RWPE2 (cell line): Measurements from ENCODE around the gene TOM1L2.

Source experiments
- ATAC-seq: fragments of 200-7000 bp; cut with Tn5 transposase; 3 replicates; pipeline ENCODE4 v1.9.1; 2021; ENCODE audit warnings: low read depth
- DNase-seq: peaks from one replicate; pipeline ENCODE4 v3.0.0-alpha.2; 2020; ENCODE audit warnings: low spot score
- H3K27ac ChIP-seq: fragments of 450-650 bp; 2 replicates; pipeline ENCODE4 v1.5.1; 2017; ENCODE audit warnings: mild to moderate bottlenecking; ENCODE audit not compliant: poor library complexity, severe bottlenecking
- H3K27me3 ChIP-seq: fragments of 250-450 bp; sonication (Bioruptor Pico); 2 replicates; pipeline ENCODE4 v1.5.1; 2021; ENCODE audit warnings: mild to moderate bottlenecking, moderate library complexity; ENCODE audit not compliant: insufficient read depth, poor library complexity, severe bottlenecking
- H3K36me3 ChIP-seq: fragments of 250-450 bp; sonication (Bioruptor Pico); 2 replicates; pipeline ENCODE4 v1.5.1; 2020; ENCODE audit warnings: low read depth, mild to moderate bottlenecking, moderate library complexity
- H3K4me1 ChIP-seq: fragments of 250-450 bp; sonication (Bioruptor Pico); 2 replicates; pipeline ENCODE4 v1.5.1; 2021; ENCODE audit warnings: mild to moderate bottlenecking, moderate library complexity; ENCODE audit not compliant: insufficient read depth, poor library complexity, severe bottlenecking
- H3K4me3 ChIP-seq: fragments of 250-450 bp; sonication (Bioruptor Pico); 2 replicates; pipeline ENCODE4 v1.5.1; 2021; ENCODE audit warnings: mild to moderate bottlenecking, moderate library complexity; ENCODE audit not compliant: severe bottlenecking
- H3K9me3 ChIP-seq: fragments of 250-450 bp; sonication (Bioruptor Pico); 2 replicates; pipeline ENCODE4 v1.5.1; 2021; ENCODE audit warnings: mild to moderate bottlenecking, moderate library complexity; ENCODE audit not compliant: severe bottlenecking
- CTCF ChIP-seq: fragments of 450-650 bp; IDR thresholded peaks from one replicate; pipeline ENCODE4 v1.5.1; 2017; ENCODE audit warnings: mild to moderate bottlenecking, moderate library complexity; ENCODE audit not compliant: poor library complexity, severe bottlenecking

The TOM1L2 gene

GRCh38 chr17:17929655-17930380 lies 42.4 kb downstream of the TOM1L2 start:
- Histone ChIP-seq H3K36me3 (0 out of 2 replicates have a peak, but pooled peaks cover 5% of the 10 kb centered on the region), H3K4me1 (peaks cover 10% of the 10 kb centered on the region), H3K27me3 (no peaks in the 10 kb centered on the region), H3K4me3 (no peak overlapping the region), H3K9me3 (no peaks in the 10 kb centered on the region), H3K27ac (no peak overlapping the region)
- no peak for TF ChIP-seq CTCF
- ATAC-seq (no peak), DNase-seq (peak; percentile 17)

- Histone ChIP-seq H3K27me3 (no peaks in the 10 kb centered on the region), H3K36me3 (0 out of 2 replicates have a peak, but pooled peaks cover 5% of the 10 kb centered on the region), H3K4me3 (no peak overlapping the region), H3K9me3 (no peaks in the 10 kb centered on the region), H3K4me1 (peaks cover 6% of the 10 kb centered on the region), H3K27ac (no peak overlapping the region)
- DNase-seq = no peak
- no peak for TF ChIP-seq CTCF
- ATAC-seq = no peak
These were observed 43.6 kb downstream of the TOM1L2 start for GRCh38 chr17:17928398-17929287.

GRCh38 chr17:17926840-17927449 lies 45.3 kb downstream of the TOM1L2 start:
- Histone ChIP-seq H3K27ac (no peak overlapping the region), H3K9me3 (no peaks in the 10 kb centered on the region), H3K36me3 (no peaks in the 10 kb centered on the region), H3K27me3 (no peaks in the 10 kb centered on the region), H3K4me1 (peaks cover 23% of the 10 kb centered on the region), H3K4me3 (no peak overlapping the region)
- no peak for TF ChIP-seq CTCF
- no peak for ATAC-seq
- no peak for DNase-seq

- DNase-seq = peak; percentile 4
- H3K27ac ChIP-seq = no peak overlapping the region
- ATAC-seq = no peak
- no peaks in the 10 kb centered on the region for H3K9me3 ChIP-seq
- no peaks in the 10 kb centered on the region for H3K36me3 ChIP-seq
- no peaks in the 10 kb centered on the region for H3K27me3 ChIP-seq
- no peak overlapping the region for H3K4me3 ChIP-seq
- H3K4me1 ChIP-seq = peaks cover 32% of the 10 kb centered on the region
- no peak for TF ChIP-seq CTCF
These were observed 46.2 kb downstream of the TOM1L2 start for GRCh38 chr17:17926036-17926435.
